GM18508 (cell line): Measurements from ENCODE around the gene TSPAN12.
A peak's percentile ranks its signal among the peaks of the same experiment; 100 is the strongest.

Experiments
- ATAC-seq: cut with Tn5 transposase; IDR thresholded peaks from one replicate; pipeline ENCODE4 v1.9.1; 2021; ENCODE audit warnings: moderate number of reproducible peaks; ENCODE audit not compliant: insufficient read depth, unreplicated experiment

The TSPAN12 gene

GRCh38 chr7:120774481-120774880 lies 83.5 kb downstream of the TSPAN12 start:
- no peak for ATAC-seq

GRCh38 chr7:120770206-120770605 lies 87.7 kb downstream of the TSPAN12 start:
- ATAC-seq = no peak

GRCh38 chr7:120760851-120761250 lies 97.1 kb downstream of the TSPAN12 start:
- no peak for ATAC-seq

GRCh38 chr7:120760050-120760449 lies 97.9 kb downstream of the TSPAN12 start:
- peak; percentile 90 for ATAC-seq

GRCh38 chr7:120743128-120743527 lies 114.8 kb downstream of the TSPAN12 start:
- no peak for ATAC-seq

GRCh38 chr7:120742372-120742771 lies 115.6 kb downstream of the TSPAN12 start:
- no peak for ATAC-seq

GRCh38 chr7:120741371-120742042 lies 116.4 kb downstream of the TSPAN12 start:
- no peak for ATAC-seq

- ATAC-seq = no peak
Measured at GRCh38 chr7:120740348-120740747, 117.6 kb downstream of the TSPAN12 start.

- ATAC-seq = no peak
Measured at GRCh38 chr7:120738816-120739215, 119.1 kb downstream of the TSPAN12 start.
